ENCODE measurements around the gene POFUT2.

The POFUT2 gene

DNA sequence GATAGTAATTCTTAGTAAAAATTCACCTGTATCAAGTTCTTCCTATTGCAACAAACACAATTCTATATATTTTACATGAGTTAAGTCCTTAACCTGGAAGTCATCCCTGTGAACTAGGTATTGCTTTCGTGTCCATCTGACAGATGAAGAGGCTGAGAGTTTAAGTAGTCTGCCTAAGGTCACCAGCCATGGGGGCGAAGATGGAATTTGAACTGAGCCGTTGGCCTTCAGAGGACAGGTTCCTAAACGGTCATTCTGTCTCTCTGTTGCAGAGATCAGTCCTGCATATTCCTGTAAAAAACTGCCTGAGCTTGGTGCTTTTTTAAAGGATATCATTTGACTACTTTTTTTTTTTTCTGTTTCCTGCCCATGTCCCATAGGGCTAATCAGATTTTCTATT is 10.2 kb upstream of the POFUT2 start:
- TF ChIP-seq TAF1 (IDR thresholded peaks at IDR 0.05; ENCODE audit: borderline replicate concordance, insufficient read depth, low read length) (no peak), SIN3A (IDR thresholded peaks at IDR 0.05; ENCODE audit: borderline replicate concordance, insufficient read depth, low read length) (no peak), POLR2AphosphoS5 (IDR thresholded peaks at IDR 0.05; ENCODE audit: low read depth, low read length) (no peak), FOXP2 (optimal IDR thresholded peaks at IDR 0.05; ENCODE audit: borderline replicate concordance, extremely low read depth, extremely low read length, insufficient read depth) (no peak)
- TF ChIP-seq, protein P1, sequence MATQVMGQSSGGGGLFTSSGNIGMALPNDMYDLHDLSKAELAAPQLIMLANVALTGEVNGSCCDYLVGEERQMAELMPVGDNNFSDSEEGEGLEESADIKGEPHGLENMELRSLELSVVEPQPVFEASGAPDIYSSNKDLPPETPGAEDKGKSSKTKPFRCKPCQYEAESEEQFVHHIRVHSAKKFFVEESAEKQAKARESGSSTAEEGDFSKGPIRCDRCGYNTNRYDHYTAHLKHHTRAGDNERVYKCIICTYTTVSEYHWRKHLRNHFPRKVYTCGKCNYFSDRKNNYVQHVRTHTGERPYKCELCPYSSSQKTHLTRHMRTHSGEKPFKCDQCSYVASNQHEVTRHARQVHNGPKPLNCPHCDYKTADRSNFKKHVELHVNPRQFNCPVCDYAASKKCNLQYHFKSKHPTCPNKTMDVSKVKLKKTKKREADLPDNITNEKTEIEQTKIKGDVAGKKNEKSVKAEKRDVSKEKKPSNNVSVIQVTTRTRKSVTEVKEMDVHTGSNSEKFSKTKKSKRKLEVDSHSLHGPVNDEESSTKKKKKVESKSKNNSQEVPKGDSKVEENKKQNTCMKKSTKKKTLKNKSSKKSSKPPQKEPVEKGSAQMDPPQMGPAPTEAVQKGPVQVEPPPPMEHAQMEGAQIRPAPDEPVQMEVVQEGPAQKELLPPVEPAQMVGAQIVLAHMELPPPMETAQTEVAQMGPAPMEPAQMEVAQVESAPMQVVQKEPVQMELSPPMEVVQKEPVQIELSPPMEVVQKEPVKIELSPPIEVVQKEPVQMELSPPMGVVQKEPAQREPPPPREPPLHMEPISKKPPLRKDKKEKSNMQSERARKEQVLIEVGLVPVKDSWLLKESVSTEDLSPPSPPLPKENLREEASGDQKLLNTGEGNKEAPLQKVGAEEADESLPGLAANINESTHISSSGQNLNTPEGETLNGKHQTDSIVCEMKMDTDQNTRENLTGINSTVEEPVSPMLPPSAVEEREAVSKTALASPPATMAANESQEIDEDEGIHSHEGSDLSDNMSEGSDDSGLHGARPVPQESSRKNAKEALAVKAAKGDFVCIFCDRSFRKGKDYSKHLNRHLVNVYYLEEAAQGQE (IDR thresholded peaks at IDR 0.05; ENCODE audit: insufficient read depth in 1 of 2, low read depth in 2 of 2, low read length in 2 of 2): no peak

DNA sequence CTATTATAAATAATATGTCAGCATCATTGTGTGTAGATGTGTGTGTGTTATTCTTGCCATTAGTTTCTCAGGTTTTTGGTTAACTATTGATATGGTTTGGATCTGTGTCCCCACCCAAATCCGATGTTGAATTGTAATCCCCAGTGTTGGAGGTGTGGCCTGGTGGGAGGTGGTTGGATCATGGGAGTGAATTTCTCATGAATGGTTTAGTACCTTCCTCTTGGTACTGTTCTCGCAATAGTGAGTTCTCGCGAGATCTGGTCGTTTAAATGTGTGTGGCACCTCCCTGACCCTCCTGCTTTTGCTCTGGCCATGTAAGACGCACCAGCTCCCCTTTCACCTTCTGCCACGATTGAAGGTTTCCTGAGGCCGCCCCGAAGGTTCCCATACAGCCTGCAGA is 9.6 kb upstream of the POFUT2 start:
- TF ChIP-seq, protein P1 (IDR thresholded peaks at IDR 0.05; ENCODE audit: insufficient read depth in 1 of 2, low read depth in 2 of 2, low read length in 2 of 2): no peak

DNA sequence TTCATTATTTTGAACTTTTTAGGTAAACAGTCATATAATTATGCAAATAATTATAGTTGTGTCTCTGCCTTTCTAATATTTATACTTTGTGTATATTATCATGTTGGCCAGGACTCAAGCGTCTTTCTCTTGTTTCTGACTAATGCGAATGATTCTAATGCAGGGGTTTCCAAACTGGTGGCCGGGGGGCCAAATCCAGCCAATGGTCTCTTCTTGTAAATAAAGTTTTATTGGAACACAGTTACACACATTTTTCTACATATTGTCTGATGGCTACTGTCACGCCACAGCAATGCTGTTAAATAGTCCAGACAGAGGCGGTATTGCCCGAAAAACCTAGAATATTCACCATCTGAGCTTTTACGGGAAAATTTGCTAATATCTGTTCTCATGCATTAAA is 8.9 kb upstream of the POFUT2 start:
- no peak for TF ChIP-seq FOXP2 (optimal IDR thresholded peaks at IDR 0.05; ENCODE audit: borderline replicate concordance, extremely low read depth, extremely low read length, insufficient read depth)
- TF ChIP-seq POLR2AphosphoS5 (IDR thresholded peaks at IDR 0.05; ENCODE audit: low read depth, low read length): no peak
- no peak for TF ChIP-seq TAF1 (IDR thresholded peaks at IDR 0.05; ENCODE audit: borderline replicate concordance, insufficient read depth, low read length)
- TF ChIP-seq SIN3A (IDR thresholded peaks at IDR 0.05; ENCODE audit: borderline replicate concordance, insufficient read depth, low read length): no peak
- TF ChIP-seq, protein P1 (IDR thresholded peaks at IDR 0.05; ENCODE audit: insufficient read depth in 1 of 2, low read depth in 2 of 2, low read length in 2 of 2): no peak

DNA sequence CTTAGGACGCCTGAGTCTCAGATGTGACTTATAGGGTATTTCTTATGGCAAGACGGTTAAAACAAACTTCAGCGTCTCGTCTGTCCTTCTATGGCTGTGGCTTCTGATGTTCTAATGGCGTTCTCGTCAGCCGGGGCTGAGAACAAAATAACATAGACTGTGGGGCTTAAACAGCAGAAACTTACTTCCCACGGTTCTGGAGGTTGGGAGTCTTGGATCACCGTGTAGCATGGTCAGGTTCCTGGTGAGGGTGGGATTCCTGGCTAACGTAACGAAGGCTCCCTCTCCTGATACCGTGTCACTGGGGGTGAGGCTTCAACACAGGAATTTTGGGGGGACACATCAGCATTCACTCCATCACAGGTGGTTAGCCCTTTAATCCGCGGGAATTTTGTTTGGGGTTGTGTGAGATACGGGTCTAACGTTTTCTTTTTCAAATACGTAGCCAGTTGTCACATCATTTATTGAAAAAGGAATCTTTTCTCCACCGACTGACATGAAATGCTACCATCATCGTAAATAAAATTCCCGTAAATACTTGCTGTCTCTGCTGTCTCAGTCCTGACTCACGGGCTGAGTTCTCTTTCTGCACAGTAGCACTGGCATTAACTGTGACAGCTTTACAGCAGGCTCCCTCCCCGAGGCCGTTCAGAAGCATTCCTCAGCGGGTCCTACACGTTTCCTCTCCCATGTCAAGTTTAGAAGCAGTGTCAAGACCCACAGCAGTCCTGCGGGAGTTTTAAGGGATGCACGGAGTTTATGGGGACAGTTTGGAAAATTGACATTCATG is 8.1 kb upstream of the POFUT2 start:
- TF ChIP-seq SIN3A (IDR thresholded peaks at IDR 0.05; ENCODE audit: borderline replicate concordance, insufficient read depth, low read length) (no peak), POLR2AphosphoS5 (IDR thresholded peaks at IDR 0.05; ENCODE audit: low read depth, low read length) (no peak), FOXP2 (optimal IDR thresholded peaks at IDR 0.05; ENCODE audit: borderline replicate concordance, extremely low read depth, extremely low read length, insufficient read depth) (no peak), TAF1 (IDR thresholded peaks at IDR 0.05; ENCODE audit: borderline replicate concordance, insufficient read depth, low read length) (no peak)
- TF ChIP-seq, protein P1 (IDR thresholded peaks at IDR 0.05; ENCODE audit: insufficient read depth in 1 of 2, low read depth in 2 of 2, low read length in 2 of 2): no peak

All from PFSK-1 (cell line).